Natural killer cell (primary cell): Measurements from ENCODE around the gene H2AZ2. TPM values are rescaled to one million over a fixed set of nuclear protein-coding genes. Genes with fewer than 3 reads are reported as not detected.

Source experiments
- ATAC-seq, 3 donors: fragments of 150-1000 bp in 2 of 3; fragments of 200-7000 bp in 1 of 3; cut with Tn5 transposase; 1 replicate in 1 of 3; 2 replicates in 2 of 3; pipeline ENCODE4 v1.10.0; 2021; ENCODE audit warnings: mild to moderate bottlenecking in 2 of 3, moderate library complexity in 2 of 3
- DNase-seq, 2 donors: peaks; one replicate each; pipeline versions ENCODE4 v3.0.0 to v3.0.0-alpha.2; 2013 to 2021; ENCODE audit warnings: mixed read lengths in 1 of 2
- H3K27ac ChIP-seq: one replicate; pipeline ENCODE4 v1.5.1; 2013; ENCODE audit warnings: mild to moderate bottlenecking, low read length
- H3K27me3 ChIP-seq: one replicate; pipeline ENCODE4 v1.6.1; 2013; ENCODE audit warnings: low read length; ENCODE audit not compliant: control insufficient read depth, insufficient read depth
- H3K36me3 ChIP-seq: one replicate; pipeline ENCODE4 v1.6.1; 2013; ENCODE audit warnings: low read length; ENCODE audit not compliant: control insufficient read depth, insufficient read depth
- H3K4me1 ChIP-seq: one replicate; pipeline ENCODE4 v1.6.1; 2013; ENCODE audit warnings: low read length; ENCODE audit not compliant: control insufficient read depth, insufficient read depth
- H3K4me3 ChIP-seq: one replicate; pipeline ENCODE4 v1.5.1; 2013; ENCODE audit warnings: low read length
- H3K9me3 ChIP-seq: one replicate; pipeline ENCODE4 v1.6.1; 2013; ENCODE audit warnings: low read length; ENCODE audit not compliant: control insufficient read depth, insufficient read depth
- H3K27ac Mint-ChIP-seq, 2 donors: one replicate each; pipeline ENCODE4 v1.8.0; 2022; ENCODE audit warnings: mild to moderate bottlenecking in 2 of 2, mixed read lengths in 2 of 2, moderate library complexity in 1 of 2
- H3K27me3 Mint-ChIP-seq, 2 donors: one replicate each; pipeline ENCODE4 v1.8.0; 2022; ENCODE audit warnings: low read depth in 2 of 2, mixed read lengths in 2 of 2
- H3K36me3 Mint-ChIP-seq: one replicate; pipeline ENCODE4 v1.8.0; 2022; ENCODE audit warnings: mixed read lengths
- H3K4me1 Mint-ChIP-seq, 2 donors: one replicate each; pipeline ENCODE4 v1.8.0; 2022; ENCODE audit warnings: mixed read lengths in 2 of 2
- H3K4me3 Mint-ChIP-seq: one replicate; pipeline ENCODE4 v1.8.0; 2022; ENCODE audit warnings: mild to moderate bottlenecking, moderate library complexity, mixed read lengths
- H3K9me3 Mint-ChIP-seq, 2 donors: one replicate each; pipeline ENCODE4 v1.8.0; 2022; ENCODE audit warnings: mixed read lengths in 2 of 2
- WGBS: methylation state at CpG from one replicate; pipeline ENCODE4 v1.1.7; 2013; ENCODE audit warnings: missing lambda C conversion rate; ENCODE audit not compliant: insufficient coverage; 5-methylcytosine and 5-hydroxymethylcytosine counted together
- intact Hi-C: fragments of 100-400 bp; cut with micrococcal nuclease; formaldehyde crosslinking; loops from one replicate; pipeline ENCODE4 v1.14.2; 2022
- total RNA-seq, 4 donors: library from RNA; stranded (reverse); fragments of 120-200 nt in 1 of 4; gene quantifications; one replicate each; pipeline versions ENCODE4 v1.2.3 to v1.2.4, GENCODE V29; 2013 to 2022
- TF ChIP-seq, protein P1 (sequence below): fragments of 200-600 bp; IDR thresholded peaks from one replicate; pipeline ENCODE4 v1.8.0; 2022; ENCODE audit warnings: antibody characterized with exemption

The H2AZ2 gene
- total RNA-seq, 3 donors from 2014 or later (not counting 1 experiment from before 2014, with no cell fraction given) = 178 to 196 (median 190) TPM

- Histone ChIP-seq H3K27me3 (no peaks in the 10 kb centered on the region), H3K4me1 (peaks cover 21% of the 10 kb centered on the region), H3K27ac (peak within 1 kb of the TSS; percentile 99), H3K9me3 (no peaks in the 10 kb centered on the region), H3K4me3 (peak within 1 kb of the TSS; percentile 99), H3K36me3 (peaks cover 28% of the 10 kb centered on the region)
- TF ChIP-seq, protein P1, sequence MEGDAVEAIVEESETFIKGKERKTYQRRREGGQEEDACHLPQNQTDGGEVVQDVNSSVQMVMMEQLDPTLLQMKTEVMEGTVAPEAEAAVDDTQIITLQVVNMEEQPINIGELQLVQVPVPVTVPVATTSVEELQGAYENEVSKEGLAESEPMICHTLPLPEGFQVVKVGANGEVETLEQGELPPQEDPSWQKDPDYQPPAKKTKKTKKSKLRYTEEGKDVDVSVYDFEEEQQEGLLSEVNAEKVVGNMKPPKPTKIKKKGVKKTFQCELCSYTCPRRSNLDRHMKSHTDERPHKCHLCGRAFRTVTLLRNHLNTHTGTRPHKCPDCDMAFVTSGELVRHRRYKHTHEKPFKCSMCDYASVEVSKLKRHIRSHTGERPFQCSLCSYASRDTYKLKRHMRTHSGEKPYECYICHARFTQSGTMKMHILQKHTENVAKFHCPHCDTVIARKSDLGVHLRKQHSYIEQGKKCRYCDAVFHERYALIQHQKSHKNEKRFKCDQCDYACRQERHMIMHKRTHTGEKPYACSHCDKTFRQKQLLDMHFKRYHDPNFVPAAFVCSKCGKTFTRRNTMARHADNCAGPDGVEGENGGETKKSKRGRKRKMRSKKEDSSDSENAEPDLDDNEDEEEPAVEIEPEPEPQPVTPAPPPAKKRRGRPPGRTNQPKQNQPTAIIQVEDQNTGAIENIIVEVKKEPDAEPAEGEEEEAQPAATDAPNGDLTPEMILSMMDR = no peak
- peak within 1 kb of the TSS; percentile 94 for H3K4me3 Mint-ChIP-seq
- peak; percentile 83 to 94 (median 87) for ATAC-seq
- H3K27ac Mint-ChIP-seq = peak within 1 kb of the TSS; percentile 95 to 96
- under 1% methylated on average over 99 of the region's 99 CpGs for WGBS
- peaks cover 10% of the 10 kb centered on the region for H3K36me3 Mint-ChIP-seq
- no peaks in the 10 kb centered on the region for H3K27me3 Mint-ChIP-seq
- DNase-seq = peak; percentile 98 to 99
- intact Hi-C loops = loop anchor here (1.0 to 2.0 kb wide), 7 partner anchors 28 to 214 kb away; partner anchors contain the start of genes PURB, TMED4 and ZMIZ2
- no peaks in the 10 kb centered on the region for H3K9me3 Mint-ChIP-seq
- peaks cover 27% of the 10 kb centered on the region in 2 donors for H3K4me1 Mint-ChIP-seq
Measured at GRCh38 chr7:44796504-44797328, 51.2 kb downstream of the H2AZ2 start, which contains the start of gene PPIA. Gene PPIA, plus strand, starts transcription at chr7:44796681. Its CDS starts 44 bp downstream, at chr7:44796725.

GRCh38 chr7:44796034-44796503 lies 51.8 kb downstream of the H2AZ2 start:
- Histone ChIP-seq H3K27me3 (no peaks in the 10 kb centered on the region), H3K27ac (peak overlapping the region; percentile 99), H3K4me1 (peaks cover 21% of the 10 kb centered on the region), H3K4me3 (peak overlapping the region; percentile 99), H3K36me3 (peaks cover 24% of the 10 kb centered on the region), H3K9me3 (no peaks in the 10 kb centered on the region)
- no peaks in the 10 kb centered on the region for H3K27me3 Mint-ChIP-seq
- peak; percentile 2 to 8 (median 4) for ATAC-seq
- H3K9me3 Mint-ChIP-seq = no peaks in the 10 kb centered on the region
- intact Hi-C loops = loop anchor here (2.0 kb wide), 2 partner anchors 27 to 157 kb away; no protein-coding TSS in a partner anchor
- H3K36me3 Mint-ChIP-seq = peaks cover 4% of the 10 kb centered on the region
- DNase-seq = peak in 1 of 2 donors; percentile 74
- H3K4me1 Mint-ChIP-seq = peaks cover 21 to 27% of the 10 kb centered on the region in 2 donors
- WGBS = under 1% methylated on average over 59 of the region's 59 CpGs
- peak overlapping the region; percentile 95 to 96 for H3K27ac Mint-ChIP-seq
- TF ChIP-seq, protein P1 = no peak
- peak overlapping the region; percentile 94 for H3K4me3 Mint-ChIP-seq

DNA sequence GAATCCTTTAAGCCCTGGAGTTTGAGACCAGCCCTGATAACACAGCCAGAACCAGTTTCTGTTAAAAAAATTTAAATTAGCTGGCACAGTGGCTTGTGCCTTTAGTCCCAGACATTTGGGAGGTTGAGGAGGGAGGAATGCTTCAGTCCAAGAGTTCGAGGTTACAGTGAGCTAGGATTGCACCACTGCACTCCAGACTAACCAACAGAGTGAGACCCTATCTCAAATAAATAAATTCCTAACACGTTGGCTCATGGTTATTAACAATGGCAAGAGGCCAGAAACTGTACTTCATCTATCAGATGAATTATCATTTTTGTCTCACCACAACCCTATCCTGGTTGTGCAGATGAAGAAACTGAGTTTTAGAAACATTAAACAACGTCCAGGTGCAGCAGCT lies 53.6 kb downstream of the H2AZ2 start:
- Histone ChIP-seq H3K9me3 (no peaks in the 10 kb centered on the region), H3K27ac (no peak overlapping the region), H3K36me3 (peaks cover 8% of the 10 kb centered on the region), H3K4me1 (peaks cover 21% of the 10 kb centered on the region), H3K4me3 (no peak overlapping the region), H3K27me3 (no peaks in the 10 kb centered on the region)
- Mint-ChIP-seq H3K27me3 (no peaks in the 10 kb centered on the region), H3K9me3 (no peaks in the 10 kb centered on the region), H3K4me3 (no peak overlapping the region), H3K4me1 (peaks cover 20 to 22% of the 10 kb centered on the region in 2 donors), H3K36me3 (no peaks in the 10 kb centered on the region), H3K27ac (no peak overlapping the region)
- ATAC-seq (no peak), DNase-seq (no peak)
- WGBS = 86% methylated on average over 3 of the region's 3 CpGs
- TF ChIP-seq, protein P1 = no peak
- intact Hi-C loops = no loop called here
